ENCODE measurements around the gene USP25. TPM values are rescaled to one million over a fixed set of nuclear protein-coding genes. Genes with fewer than 3 reads are reported as not detected.

Gene USP25
- polyA plus RNA-seq (ENCODE audit: insufficient read length in 3 of 3) = 10 to 100 TPM; 51.2 to 60.9 (median 54.4) TPM
- long read RNA-seq, donor 1, partial matches to known transcripts = 0 of 1 reads
- long read RNA-seq, donor 1, other reads (novel, unspliced or antisense) = 0 of 1 reads
- long read RNA-seq, donor 2, partial matches to known transcripts = 0 of 1 reads
- long read RNA-seq, donor 2, other reads (novel, unspliced or antisense) = 0 of 1 reads
- long read RNA-seq, donor 3, partial matches to known transcripts = 17 of 17 reads
- long read RNA-seq, donor 3, other reads (novel, unspliced or antisense) = 0 of 17 reads
- long read RNA-seq, donor 4, full-length matches to known transcripts = 2 of 10 reads
- long read RNA-seq, donor 4, partial matches to known transcripts = 8 of 10 reads
- long read RNA-seq, donor 4, other reads (novel, unspliced or antisense) = 0 of 10 reads
- long read RNA-seq, donor 5, partial matches to known transcripts = 26 of 32 reads
- long read RNA-seq, donor 5, other reads (novel, unspliced or antisense) = 0 of 32 reads
- long read RNA-seq, donor 6, full-length matches to known transcripts = 3 of 19 reads
- long read RNA-seq, donor 6, partial matches to known transcripts = 16 of 19 reads
- long read RNA-seq, donor 6, other reads (novel, unspliced or antisense) = 0 of 19 reads
- long read RNA-seq, donor 7, partial matches to known transcripts = 9 of 11 reads
- long read RNA-seq, donor 7, other reads (novel, unspliced or antisense) = 0 of 11 reads
- long read RNA-seq, donor 8, partial matches to known transcripts = 17 of 21 reads
- long read RNA-seq, donor 8, other reads (novel, unspliced or antisense) = 0 of 21 reads
- long read RNA-seq, donor 9, partial matches to known transcripts = 6 of 12 reads
- long read RNA-seq, donor 9, other reads (novel, unspliced or antisense) = 0 of 12 reads
- long read RNA-seq, donor 10, full-length matches to known transcripts = 1 of 13 reads
- long read RNA-seq, donor 10, partial matches to known transcripts = 12 of 13 reads
- long read RNA-seq, donor 10, other reads (novel, unspliced or antisense) = 0 of 13 reads
- long read RNA-seq, donor 11, partial matches to known transcripts = 5 of 5 reads
- long read RNA-seq, donor 11, other reads (novel, unspliced or antisense) = 0 of 5 reads
- long read RNA-seq, donor 12, partial matches to known transcripts = 0 of 2 reads
- long read RNA-seq, donor 12, other reads (novel, unspliced or antisense) = 0 of 2 reads
- long read RNA-seq, donor 13, partial matches to known transcripts = 13 of 14 reads
- long read RNA-seq, donor 13, other reads (novel, unspliced or antisense) = 0 of 14 reads
- long read RNA-seq, donor 14, partial matches to known transcripts = 0 of 1 reads
- long read RNA-seq, donor 14, other reads (novel, unspliced or antisense) = 0 of 1 reads
- long read RNA-seq, donor 15, partial matches to known transcripts = 11 of 11 reads
- long read RNA-seq, donor 15, other reads (novel, unspliced or antisense) = 0 of 11 reads
- long read RNA-seq, donor 16, partial matches to known transcripts = 37 of 40 reads
- long read RNA-seq, donor 16, other reads (novel, unspliced or antisense) = 0 of 40 reads

DNA sequence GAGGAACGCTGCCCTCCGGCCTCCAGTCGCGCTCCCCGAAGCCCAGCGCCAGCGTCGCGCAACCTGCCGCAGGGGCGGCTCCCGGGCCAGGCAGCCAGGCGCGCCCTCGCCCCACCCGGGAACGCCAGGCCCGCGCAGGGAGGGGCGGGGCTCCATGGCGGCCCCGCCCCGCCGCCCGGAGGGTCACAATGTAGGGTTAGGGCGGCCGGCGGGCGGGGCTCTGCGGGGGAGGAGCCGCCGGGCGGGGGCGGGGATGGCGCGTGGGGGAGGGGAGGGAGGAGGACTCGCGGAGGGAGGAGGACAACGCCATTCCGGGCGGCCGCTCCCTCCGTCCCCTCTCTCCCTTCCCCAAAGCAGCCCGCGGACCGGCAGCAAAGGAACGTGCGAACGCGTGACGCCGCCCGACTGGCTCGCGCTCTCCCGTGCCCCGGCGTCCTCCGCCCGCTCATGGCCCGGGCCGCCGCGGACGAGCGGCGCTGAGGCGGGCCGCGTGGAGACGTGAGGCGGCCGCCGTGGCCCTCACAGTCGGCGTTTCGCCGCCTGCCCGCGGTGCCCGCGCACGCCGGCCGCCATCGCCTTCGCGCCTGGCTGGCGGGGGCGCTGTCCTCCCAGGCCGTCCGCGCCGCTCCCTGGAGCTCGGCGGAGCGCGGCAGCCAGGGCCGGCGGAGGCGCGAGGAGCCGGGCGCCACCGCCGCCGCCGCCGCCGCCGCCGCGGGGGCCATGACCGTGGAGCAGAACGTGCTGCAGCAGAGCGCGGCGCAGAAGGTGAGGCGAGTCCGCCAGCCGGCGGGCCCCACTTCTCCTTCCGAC is at the start of gene USP25:
Gene USP25 (plus strand): TSS at position 309 of the 810 bp plus-strand sequence. CDS start 412 bp downstream, at position 721.
- peak in 6 of 11 donors; percentile 64 to 77 (median 68) for DNase-seq (ENCODE audit: extremely low read depth in 1 of 11, low read depth in 9 of 11, low spot score in 4 of 11)

DNA sequence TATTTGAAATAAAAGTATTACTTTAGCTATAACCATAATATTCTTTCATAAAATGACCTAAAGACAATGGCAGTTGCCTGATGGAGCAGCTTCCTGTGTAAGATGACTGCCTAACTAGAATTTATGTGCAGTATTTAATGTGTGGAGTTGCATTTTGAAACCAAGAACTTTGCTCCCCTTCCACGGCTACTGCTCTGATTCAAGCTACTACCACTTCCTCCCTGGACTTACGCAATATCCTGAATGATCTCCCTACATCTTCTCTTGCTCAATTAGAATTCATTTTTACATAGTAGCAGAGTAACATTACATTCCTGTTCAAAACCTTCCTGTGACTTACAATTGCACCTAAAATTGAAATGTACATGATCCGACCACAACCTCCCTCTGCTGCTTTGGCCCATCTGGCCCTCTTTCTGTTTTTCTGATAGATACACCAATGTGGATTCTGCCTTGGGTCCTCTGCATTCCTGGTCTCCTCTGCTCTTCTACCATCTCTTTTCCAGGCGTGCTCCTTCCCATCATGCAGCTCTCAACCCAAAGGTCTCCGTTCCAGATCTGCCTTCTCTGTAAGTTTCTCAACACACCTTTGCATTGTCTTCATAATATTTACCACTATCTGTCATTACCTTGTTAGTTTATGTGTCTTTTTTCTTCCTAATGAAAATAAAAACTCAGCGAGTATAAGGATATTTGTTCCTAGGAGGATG is 47.4 kb upstream of the USP25 start:
- no peak for DNase-seq (ENCODE audit: extremely low read depth in 1 of 11, low read depth in 9 of 11, low spot score in 4 of 11)

GRCh38 chr21:15682977-15683376 is 46.8 kb upstream of the USP25 start:
- DNase-seq (ENCODE audit: extremely low read depth in 1 of 11, low read depth in 9 of 11, low spot score in 4 of 11) = no peak

DNA sequence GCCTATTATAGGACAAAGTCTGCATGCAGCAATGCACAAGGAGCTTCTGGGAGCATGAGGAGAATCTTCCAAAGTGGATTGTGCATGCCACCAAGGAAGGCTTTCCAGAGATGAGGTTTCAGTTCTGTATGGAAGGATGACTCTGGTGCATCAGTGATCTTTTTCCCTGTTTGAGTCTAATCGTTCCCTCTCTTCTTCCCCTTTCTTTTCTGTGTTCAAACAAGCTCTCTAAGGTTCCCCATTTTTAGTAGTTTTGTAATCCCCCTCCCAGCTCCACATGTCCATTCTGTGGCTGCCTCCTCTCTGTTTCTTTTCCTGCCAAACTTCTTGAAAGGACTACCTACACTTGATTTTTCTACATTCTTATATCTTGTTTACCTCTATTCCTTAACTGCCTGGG is 43.3 kb upstream of the USP25 start:
- no peak for DNase-seq (ENCODE audit: extremely low read depth in 1 of 11, low read depth in 9 of 11, low spot score in 4 of 11)

DNA sequence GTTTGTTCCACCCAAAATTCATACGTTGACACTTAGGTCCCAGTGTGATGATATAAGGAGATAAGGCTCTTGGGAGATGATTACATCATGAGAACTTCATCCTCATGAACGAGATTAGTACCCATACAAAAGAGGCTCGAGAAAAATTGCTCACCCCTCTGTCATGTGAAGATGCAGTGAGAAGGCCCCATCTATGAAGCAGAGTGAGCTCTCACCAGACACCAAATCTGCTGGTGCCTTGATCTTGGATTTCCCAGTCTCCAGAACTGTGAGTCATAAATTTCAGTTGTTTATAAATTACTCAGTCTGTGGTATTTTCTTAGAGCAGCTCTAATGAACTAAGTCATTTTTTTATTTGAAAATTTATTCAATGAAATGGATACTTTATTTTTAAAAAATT is 42.6 kb upstream of the USP25 start:
- DNase-seq (ENCODE audit: extremely low read depth in 1 of 11, low read depth in 9 of 11, low spot score in 4 of 11) = no peak

- no peak for DNase-seq (ENCODE audit: extremely low read depth in 1 of 11, low read depth in 9 of 11, low spot score in 4 of 11)
These were observed 41.8 kb upstream of the USP25 start for GRCh38 chr21:15688016-15688415.

DNA sequence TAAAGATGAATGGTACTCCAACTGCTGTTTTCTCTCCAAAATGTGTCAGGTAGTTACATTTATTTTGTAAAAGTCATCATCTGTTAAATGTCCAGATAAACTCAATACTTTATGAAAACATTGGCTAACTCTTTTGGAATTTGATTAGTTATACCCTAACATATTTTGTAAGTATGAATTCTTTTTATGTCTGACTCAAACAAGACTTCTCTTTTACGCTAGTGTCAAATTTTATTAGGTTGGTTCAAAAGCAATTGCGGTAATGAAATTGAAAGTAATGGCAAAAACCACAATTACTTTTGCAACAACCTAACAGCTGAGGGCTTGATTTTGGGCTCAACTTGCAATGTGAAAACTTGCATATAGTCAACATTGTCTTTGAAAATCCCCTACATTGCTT is 41.0 kb upstream of the USP25 start:
- no peak for DNase-seq (ENCODE audit: extremely low read depth in 1 of 11, low read depth in 9 of 11, low spot score in 4 of 11)

DNA sequence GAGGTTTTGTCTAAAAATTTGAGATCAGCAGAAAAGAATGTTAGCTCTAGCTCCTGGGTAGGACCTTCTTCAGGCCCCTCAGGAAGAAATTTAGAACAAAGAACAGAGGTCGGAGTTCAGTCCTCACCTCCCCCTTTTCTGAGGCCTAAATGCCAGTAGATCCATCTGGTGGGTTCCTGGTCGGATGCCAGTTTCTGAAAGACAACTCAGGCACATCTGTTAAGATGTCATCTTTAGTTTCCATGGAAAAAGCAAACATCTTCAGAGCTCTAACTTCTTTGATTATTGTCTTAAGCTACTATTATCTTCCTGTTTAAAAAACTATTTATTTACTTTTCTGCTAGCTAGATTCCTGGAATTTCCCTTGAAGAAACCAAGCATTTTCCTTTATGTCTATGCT is 37.1 kb upstream of the USP25 start:
- no peak for DNase-seq (ENCODE audit: extremely low read depth in 1 of 11, low read depth in 9 of 11, low spot score in 4 of 11)

DNA sequence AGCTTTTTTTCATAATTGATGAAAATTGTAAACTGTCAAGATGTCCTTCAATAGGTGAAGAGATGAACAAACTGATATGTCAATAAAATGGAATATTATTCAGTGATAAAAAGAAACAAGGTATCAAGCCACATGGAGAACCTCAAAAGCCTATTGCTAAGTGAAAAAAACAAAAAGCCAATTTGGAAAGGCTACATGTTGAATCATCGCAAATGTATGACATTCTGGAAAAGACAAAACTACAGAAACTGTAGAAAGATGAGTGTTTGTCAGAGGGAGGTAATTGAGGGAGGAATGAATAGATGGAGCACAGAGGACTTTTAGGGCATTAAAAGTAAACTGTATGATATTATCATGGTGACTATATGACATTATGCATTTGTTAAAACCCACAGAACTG is 34.5 kb upstream of the USP25 start:
- no peak for DNase-seq (ENCODE audit: extremely low read depth in 1 of 11, low read depth in 9 of 11, low spot score in 4 of 11)

GRCh38 chr21:15701830-15702229 is 28.0 kb upstream of the USP25 start:
- DNase-seq (ENCODE audit: extremely low read depth in 1 of 11, low read depth in 9 of 11, low spot score in 4 of 11) = no peak

DNA sequence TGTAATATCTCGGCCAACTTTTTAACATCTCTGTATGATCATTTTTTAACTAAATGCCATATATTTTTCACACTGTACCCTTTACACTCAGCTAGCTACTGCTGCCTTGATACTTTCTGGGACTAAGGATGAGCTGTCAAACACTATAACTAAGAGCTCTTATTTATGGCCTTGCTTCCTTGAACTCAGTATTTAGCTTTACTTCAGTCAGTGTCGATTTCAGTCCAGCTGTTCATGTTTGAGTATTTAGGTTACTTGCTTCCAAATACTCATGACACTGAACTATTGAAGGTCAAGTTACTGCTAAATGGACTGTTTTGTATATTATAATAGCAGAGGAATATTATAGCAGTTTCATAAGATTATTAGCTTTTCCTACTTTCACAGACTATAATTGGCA is 25.9 kb upstream of the USP25 start:
- DNase-seq (ENCODE audit: extremely low read depth in 1 of 11, low read depth in 9 of 11, low spot score in 4 of 11) = peak in 1 of 11 donors; percentile 5

GRCh38 chr21:15706696-15707095 is 23.1 kb upstream of the USP25 start:
- no peak for DNase-seq (ENCODE audit: extremely low read depth in 1 of 11, low read depth in 9 of 11, low spot score in 4 of 11)

DNA sequence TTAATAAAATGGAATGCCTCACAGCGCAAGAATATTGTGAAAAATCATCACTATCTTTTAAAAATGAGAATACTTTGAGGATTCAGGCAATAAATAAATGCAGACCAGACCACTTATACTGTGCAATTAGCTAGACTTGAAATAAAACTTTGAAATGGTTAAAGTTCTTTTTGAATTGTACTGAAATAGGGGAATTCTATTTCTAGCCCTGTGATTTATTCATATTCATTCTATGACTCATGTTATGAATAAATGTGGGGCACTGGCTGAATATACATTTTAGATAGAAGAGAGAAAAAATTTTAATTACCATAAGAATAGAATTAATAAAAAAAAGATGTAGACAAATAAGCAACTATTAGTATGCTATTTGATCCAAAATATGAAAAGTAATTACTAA is 16.4 kb upstream of the USP25 start:
- no peak for DNase-seq (ENCODE audit: extremely low read depth in 1 of 11, low read depth in 9 of 11, low spot score in 4 of 11)

- DNase-seq (ENCODE audit: extremely low read depth in 1 of 11, low read depth in 9 of 11, low spot score in 4 of 11) = no peak
These were observed 11.1 kb upstream of the USP25 start for GRCh38 chr21:15718711-15719110.

DNA sequence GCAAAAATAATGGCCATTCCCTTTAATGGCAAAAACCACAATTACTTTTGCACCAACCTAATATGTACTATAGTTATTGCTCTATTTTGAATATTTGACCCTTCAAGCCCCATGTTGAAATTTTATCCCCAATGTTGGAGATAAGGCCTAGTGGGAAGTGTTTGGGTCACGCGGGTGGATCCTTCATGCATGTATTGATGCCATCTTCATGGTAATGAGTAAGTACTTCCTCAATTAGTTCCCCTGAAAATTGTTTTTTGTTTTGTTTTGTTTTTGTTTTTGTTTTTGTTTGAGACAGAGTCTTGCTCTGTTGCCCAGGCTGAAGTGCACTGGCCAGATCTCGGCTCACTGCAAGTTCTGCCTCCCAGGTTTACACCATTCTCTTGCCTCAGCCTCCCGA is 9.8 kb upstream of the USP25 start:
- DNase-seq (ENCODE audit: extremely low read depth in 1 of 11, low read depth in 9 of 11, low spot score in 4 of 11) = no peak

- DNase-seq (ENCODE audit: extremely low read depth in 1 of 11, low read depth in 9 of 11, low spot score in 4 of 11) = no peak
These were observed 7.0 kb upstream of the USP25 start for GRCh38 chr21:15722591-15723324.

DNA sequence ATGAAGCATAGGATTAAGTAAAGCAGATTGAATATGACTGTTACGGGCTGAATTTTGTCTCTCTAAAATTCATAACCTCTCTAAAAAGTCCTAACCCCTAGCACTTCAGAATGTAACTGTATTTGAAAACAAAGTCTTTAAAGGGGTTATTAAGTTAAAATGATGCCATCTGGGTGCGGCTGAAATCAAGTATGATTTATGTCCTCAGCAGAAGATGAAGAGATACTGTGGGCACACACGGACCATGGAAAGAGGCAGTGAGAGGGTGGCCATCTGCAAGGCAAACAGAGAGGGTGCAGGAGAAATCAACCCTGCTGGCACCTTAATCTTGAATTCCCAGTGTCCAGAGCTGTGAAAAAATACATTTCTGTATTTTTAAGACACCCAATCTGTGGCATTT is 3.8 kb upstream of the USP25 start:
- DNase-seq (ENCODE audit: extremely low read depth in 1 of 11, low read depth in 9 of 11, low spot score in 4 of 11) = no peak
